D721Med (cell line): Measurements from ENCODE around the gene SLC66A3.

Source experiments
- DNase-seq: peaks from one replicate; pipeline ENCODE4 v3.0.0; 2011; ENCODE audit warnings: low spot score; ENCODE audit not compliant: insufficient read length
- FAIRE-seq: peaks from 2 replicates; lab custom pipeline; 2011; peaks lifted over from hg19 to GRCh38; lab: Jason Lieb, UNC
- TF ChIP-seq, protein P1 (sequence below): IDR thresholded peaks from 2 replicates; pipeline ENCODE4 v1.5.1; 2012; ENCODE audit warnings: mild to moderate bottlenecking, control low read depth; ENCODE audit not compliant: insufficient read depth; ENCODE audit errors: missing control alignments

The SLC66A3 gene

DNA sequence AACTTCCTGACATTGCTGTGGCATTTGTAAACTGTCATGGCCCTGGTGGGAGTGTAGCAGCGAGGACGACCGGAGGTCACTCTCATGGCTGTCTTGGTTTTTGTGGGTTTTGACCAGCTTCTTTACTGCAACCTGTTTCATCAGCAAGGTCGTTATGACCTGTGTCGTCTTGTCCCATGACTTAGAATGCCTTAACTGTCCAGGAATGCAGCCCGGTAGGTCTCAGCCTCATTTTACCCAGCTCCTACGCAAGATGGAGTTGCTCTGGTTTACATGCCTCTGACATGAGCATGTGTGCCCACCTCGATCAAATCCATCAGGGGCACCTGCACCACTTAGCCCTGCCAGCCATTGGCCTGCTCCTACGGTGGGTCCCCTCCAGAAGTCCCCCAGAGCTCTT lies 32.9 kb upstream of the SLC66A3 start:
- TF ChIP-seq, protein P1, sequence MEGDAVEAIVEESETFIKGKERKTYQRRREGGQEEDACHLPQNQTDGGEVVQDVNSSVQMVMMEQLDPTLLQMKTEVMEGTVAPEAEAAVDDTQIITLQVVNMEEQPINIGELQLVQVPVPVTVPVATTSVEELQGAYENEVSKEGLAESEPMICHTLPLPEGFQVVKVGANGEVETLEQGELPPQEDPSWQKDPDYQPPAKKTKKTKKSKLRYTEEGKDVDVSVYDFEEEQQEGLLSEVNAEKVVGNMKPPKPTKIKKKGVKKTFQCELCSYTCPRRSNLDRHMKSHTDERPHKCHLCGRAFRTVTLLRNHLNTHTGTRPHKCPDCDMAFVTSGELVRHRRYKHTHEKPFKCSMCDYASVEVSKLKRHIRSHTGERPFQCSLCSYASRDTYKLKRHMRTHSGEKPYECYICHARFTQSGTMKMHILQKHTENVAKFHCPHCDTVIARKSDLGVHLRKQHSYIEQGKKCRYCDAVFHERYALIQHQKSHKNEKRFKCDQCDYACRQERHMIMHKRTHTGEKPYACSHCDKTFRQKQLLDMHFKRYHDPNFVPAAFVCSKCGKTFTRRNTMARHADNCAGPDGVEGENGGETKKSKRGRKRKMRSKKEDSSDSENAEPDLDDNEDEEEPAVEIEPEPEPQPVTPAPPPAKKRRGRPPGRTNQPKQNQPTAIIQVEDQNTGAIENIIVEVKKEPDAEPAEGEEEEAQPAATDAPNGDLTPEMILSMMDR: no peak
- FAIRE-seq: no peak
- DNase-seq: no peak

DNA sequence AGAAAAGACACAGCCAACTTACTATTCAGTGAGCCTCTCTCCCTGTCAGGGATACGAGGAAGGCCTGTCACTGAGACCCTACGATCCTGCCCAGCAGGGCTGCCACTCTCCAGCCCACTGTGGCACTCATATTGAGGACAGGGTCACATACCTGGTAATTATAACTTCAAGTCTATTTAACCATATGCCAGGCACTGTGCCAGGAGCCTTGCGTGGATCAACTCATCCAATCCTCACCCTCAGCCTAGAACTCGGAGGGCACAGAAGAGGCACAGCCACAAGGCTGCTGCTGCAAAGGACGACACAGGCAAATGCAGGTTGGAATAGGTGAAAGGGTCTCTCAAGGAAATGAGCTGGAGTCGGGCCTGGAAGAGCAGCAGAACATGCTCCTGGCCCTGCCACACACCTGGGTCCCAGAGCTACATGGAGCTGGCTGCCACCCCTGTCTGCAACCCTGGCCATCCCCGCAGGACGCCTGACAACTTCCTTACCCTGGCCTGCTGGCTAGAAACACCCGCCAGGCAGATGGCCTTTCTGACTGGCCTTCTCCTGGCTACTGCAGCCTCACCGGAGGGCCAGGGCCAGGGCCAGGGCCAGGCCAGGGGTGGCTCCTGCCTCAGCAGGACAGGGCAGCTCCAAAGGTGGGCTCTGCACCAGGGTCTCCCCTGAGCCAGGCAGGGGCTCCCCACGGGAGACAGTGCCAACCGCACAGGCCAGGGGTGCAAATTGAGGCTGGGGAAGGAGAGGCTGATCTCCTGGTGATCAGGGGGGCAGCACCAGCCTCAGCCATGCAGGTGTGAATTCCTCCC lies 32.1 kb upstream of the SLC66A3 start:
- no peak for FAIRE-seq

GRCh38 chr2:11123856-11124759 lies 31.2 kb upstream of the SLC66A3 start:
- DNase-seq: peak; percentile 78
- FAIRE-seq: no peak
- TF ChIP-seq, protein P1: peak; percentile 73

More for the DNA sequence above, 32.1 kb upstream of the SLC66A3 start:
- no peak for DNase-seq
- TF ChIP-seq, protein P1: no peak

DNA sequence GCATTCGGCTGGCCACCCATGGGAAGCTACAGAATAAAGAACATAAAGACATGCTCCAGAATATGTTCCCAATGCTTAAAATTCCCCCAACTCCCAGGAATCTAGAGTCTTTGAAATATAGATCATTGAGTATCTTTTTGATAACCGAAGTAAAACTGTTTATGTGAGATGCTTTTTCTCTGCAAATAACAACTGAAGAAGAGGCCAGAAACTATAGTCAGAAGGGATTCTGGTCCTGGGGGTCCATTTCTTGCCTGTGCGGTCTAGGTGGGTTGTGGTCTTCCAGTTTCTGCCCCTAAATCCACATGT lies 30.6 kb upstream of the SLC66A3 start:
- TF ChIP-seq, protein P1: no peak
- no peak for DNase-seq
- FAIRE-seq: no peak

DNA sequence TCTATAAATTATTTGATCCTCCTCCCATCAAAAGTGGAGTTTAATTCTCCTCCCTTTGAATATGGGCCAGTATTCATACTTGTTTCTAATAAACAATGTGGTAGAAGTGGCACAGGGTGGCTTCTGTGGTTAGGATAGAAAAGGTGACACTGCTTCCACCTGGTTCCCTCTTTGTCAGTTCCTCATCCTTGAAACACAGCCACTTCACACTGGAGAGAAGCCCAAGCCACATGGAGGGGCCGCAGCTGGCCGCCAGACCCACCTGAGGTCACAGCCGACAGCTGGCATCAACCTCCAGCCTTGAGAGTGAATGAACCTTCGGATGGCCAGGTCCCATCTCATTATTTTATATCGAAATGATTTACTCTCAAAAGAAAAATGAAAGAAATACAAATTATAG lies 27.5 kb upstream of the SLC66A3 start:
- DNase-seq: no peak
- no peak for FAIRE-seq
- TF ChIP-seq, protein P1: no peak

DNA sequence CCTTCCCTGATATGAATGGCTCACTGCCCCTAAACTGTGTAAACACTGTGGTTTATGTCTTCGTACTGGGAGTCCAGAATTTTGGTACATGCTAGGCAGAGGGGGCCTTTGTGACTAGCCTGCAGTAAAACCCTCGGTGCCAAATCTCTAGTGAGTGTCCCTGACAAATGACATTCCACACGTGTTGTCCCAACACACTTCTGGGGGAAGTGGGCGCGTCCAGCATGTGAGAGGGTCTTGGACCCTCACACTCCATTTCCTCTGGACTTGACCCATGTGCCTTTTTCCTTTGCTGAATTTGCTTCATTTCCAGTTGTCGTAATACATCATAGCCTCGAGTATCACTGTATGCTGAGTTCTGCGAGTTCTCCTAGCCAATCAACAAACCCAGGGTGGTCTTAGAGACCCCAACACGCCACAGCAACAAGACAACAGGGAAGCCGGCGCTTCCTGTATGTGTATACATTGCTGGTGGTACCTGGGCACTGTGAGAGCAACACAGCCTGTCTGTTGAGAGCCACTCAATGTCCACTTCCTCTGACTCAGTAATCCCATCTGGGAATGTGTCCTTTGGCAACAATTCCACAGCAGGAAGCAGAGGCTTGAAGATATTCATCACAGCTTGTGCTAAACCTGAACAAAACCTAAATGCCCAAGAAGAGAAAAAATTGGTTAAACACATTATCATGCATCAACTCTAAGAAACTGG lies 26.9 kb upstream of the SLC66A3 start:
- DNase-seq (no peak), FAIRE-seq (no peak)
- TF ChIP-seq, protein P1: no peak
